ENCODE measurements around the gene LRRN4. TPM values are rescaled to one million over a fixed set of nuclear protein-coding genes. Genes with fewer than 3 reads are reported as not detected.

Gene LRRN4
- polyA plus RNA-seq, 1 donor = 0.19 TPM

GRCh38 chr20:6030453-6031080 lies 23.3 kb downstream of the LRRN4 start:
- DNase-seq (ENCODE audit: low read depth) = no peak

GRCh38 chr20:6029538-6029937 lies 24.3 kb downstream of the LRRN4 start:
- DNase-seq (ENCODE audit: low read depth) = no peak

DNA sequence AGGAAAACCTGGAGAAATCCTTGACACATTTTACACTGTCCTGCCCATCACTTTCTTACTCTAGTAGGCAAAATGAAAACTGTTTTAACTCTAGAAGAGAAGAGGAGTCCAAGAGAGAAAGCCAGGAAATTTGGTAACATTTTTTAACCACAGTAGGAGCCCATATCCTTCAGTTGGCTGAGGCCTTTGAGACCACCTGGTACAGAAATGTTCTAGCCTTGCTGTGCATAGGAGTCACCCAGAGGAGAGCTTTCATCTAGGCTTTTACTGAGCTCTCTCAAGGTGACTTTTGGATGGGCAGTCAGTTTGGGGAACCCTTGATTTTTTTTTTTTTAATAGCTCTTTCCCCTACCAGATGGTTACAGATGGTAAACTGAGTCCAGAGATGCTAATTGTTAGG lies 25.0 kb downstream of the LRRN4 start:
- no peak for DNase-seq (ENCODE audit: low read depth)

- DNase-seq (ENCODE audit: low read depth) = no peak
Measured at GRCh38 chr20:6026051-6026450, 27.8 kb downstream of the LRRN4 start.

DNA sequence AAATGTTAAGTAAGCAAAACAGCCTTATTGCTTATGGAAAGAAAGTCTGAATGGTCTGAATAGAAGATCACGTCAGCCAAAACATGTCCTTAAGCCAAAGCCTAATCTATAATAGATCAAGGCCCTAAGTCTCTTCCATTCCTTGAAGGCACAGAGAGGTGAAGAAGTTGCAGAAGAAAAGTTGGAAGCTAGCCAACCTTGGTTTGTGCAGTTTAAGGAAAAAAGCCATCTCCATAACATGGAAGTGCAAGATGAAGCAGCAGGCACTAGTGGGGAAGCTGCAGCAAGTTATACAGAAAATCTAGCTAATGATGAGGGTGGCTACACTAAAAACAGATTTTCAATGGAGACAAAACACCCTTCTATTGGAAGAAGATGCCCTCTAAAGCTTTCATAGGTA lies 29.1 kb downstream of the LRRN4 start:
- DNase-seq (ENCODE audit: low read depth) = no peak

DNA sequence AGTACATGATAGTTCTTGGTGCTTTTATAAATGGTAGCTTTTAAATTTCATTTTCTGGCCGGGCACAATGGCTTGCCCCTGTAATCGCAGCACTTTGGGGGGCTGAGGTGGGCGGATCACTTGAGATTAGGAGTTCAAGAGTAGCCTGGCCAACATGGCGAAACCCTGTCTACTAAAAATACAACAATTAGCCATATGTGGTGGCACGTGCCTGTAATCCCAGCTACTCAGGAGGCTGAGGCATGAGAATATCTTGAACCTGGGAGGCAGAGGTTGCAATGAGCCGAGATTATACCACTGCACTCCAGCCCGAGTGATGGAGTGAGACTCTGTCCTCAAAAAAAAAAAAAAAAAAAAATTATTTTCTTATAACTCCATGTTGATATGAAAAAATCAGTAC lies 36.0 kb downstream of the LRRN4 start:
- DNase-seq (ENCODE audit: low read depth) = no peak

DNA sequence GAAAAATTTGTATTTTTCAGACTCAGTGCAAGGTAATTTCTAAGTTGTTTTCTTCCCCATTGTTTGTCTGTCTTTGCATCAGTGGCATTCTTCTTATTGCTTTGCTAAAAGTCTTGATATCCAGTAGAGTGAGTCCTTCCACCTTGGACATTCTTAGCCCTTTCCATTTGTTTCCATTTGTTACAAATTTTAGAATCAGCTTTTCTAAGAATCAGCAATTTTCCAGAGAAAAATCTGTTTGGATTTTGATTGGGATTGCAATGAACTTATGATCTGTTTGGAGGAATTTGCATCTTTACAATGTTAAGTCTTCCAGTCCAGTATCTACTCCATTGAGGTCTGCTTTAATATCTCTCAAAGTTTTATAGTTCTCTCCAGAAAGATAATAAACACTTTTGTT lies 36.4 kb downstream of the LRRN4 start:
- DNase-seq (ENCODE audit: low read depth) = no peak

DNA sequence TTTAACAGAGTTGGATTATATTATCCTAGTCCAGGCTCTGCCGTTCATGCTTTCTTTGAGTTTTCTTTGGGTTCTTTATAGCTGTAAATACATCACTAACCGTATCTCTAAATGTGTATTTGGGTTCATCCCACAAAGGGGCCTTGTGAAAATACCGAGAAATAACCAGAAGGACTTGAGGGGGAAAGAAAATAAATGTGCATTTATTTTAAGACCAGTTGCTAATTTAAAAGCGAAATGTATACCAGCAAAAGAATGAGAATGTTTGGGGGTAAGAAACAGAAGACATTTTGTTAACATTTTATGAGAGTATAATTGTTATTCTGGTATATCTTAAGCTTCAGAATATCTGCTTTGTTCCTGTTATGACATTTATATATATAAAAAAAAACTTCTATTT lies 38.9 kb downstream of the LRRN4 start:
- no peak for DNase-seq (ENCODE audit: low read depth)

- DNase-seq (ENCODE audit: low read depth) = no peak
Measured at GRCh38 chr20:6014017-6014416, 39.8 kb downstream of the LRRN4 start.

DNA sequence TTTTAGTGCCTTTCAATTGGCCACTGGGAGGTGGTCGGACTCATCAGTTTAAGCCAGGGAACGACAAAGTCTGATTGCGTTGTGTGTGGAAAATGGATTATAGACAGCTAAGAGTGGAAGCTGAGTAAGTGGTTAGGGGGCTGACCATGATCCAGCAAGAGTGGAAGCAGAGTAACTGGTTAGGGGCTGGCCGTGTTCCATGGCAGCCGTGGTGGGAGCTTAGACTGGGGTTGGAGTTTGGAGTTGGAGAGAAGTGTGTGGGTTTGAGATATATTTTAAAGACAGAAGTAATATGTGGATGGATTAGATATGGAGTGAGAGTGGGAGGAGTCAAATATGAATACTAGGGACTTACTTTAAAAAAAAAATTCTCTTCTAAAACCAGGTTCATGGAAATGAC lies 41.7 kb downstream of the LRRN4 start:
- no peak for DNase-seq (ENCODE audit: low read depth)

GRCh38 chr20:6008254-6008653 lies 45.6 kb downstream of the LRRN4 start:
- DNase-seq (ENCODE audit: low read depth) = no peak

GRCh38 chr20:6007529-6008103 lies 46.2 kb downstream of the LRRN4 start:
- no peak for DNase-seq (ENCODE audit: low read depth)

GRCh38 chr20:6007094-6007528 lies 46.7 kb downstream of the LRRN4 start:
- no peak for DNase-seq (ENCODE audit: low read depth)

DNA sequence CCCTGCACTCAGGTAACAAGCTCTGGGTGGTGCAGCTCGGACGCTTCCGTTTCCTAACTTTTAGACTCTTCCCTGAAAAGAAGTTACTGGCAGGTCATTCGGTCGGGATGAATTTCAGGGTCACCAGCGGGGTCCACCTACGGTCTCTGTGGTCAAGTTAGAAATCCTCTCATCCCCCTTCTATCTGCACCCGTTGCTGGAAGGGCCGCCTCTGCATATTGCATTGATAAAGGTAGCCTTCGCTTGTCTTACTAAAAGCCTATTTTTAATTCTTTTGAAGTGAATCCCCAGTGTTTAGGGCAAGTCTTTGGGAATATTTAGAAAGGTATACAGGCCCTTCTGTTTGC lies 47.3 kb downstream of the LRRN4 start:
- no peak for DNase-seq (ENCODE audit: low read depth)

- no peak for DNase-seq (ENCODE audit: low read depth)
Measured at GRCh38 chr20:6000871-6001270, 53.0 kb downstream of the LRRN4 start.

DNA sequence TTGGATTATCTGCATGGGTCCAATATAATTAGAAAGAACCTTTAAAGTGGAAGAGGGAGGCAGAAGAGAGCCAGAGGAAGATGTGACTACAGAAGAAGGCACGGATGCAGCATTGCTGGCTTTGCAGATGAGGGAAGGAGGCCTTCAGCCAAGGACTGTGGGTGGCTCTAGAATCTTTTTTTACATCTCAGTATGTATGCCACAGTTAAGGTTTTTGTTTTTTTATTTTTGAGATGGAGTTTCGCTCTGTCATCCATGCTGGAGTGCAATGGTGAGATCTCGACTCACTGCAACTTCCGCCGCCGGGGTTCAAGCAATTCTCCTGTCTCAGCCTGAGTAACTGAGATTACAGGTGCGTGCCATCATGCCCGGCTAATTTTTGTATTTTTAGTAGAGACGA lies 54.1 kb downstream of the LRRN4 start:
- DNase-seq (ENCODE audit: low read depth) = no peak

- DNase-seq (ENCODE audit: low read depth) = no peak
Measured at GRCh38 chr20:5996765-5997164, 57.1 kb downstream of the LRRN4 start.

GRCh38 chr20:5991623-5992441 lies 62.0 kb downstream of the LRRN4 start:
- DNase-seq (ENCODE audit: low read depth) = no peak

DNA sequence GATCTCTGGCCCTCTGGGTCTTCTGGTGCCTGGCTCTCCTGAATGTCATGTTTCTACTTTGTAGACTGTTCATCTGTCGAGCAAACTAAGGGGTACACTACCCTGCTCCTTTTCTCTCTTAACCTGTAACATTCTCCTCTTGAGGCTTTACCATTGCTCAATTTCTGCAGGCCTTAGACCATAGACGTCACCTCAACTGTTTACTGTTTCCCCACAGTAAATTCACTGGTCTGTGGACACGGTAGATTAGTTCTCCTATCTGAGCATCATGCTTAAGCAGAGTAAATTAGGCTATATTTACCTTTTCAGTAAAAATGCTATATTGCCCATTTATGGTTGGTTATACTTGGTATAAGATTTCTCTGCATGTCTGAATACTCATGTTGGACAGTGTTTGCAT lies 62.9 kb downstream of the LRRN4 start:
- DNase-seq (ENCODE audit: low read depth) = no peak

All from forelimb muscle (tissue), 1 donor.